ENCODE results near the gene TMEM214.

Gene TMEM214

DNA sequence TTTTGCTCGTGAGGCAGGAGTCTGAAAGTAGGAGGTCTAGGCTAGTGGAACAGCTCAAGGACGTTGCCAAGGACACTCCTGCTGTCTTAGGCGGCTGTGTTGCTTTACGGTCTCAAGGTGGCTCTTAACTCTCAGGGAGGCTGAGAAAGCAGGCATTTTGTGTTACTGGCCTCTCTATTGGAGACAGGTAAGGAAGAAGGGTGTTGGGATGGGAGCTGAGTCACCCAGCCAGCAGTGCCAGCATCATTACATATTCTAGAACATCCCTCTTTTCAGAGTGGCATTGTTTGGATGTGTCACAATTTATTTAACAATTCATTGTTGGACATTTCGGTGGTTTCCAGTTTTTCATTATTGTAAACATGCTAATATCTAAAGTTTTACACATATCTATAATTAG lies 30.8 kb upstream of the TMEM214 start:
- TF ChIP-seq, protein P1, sequence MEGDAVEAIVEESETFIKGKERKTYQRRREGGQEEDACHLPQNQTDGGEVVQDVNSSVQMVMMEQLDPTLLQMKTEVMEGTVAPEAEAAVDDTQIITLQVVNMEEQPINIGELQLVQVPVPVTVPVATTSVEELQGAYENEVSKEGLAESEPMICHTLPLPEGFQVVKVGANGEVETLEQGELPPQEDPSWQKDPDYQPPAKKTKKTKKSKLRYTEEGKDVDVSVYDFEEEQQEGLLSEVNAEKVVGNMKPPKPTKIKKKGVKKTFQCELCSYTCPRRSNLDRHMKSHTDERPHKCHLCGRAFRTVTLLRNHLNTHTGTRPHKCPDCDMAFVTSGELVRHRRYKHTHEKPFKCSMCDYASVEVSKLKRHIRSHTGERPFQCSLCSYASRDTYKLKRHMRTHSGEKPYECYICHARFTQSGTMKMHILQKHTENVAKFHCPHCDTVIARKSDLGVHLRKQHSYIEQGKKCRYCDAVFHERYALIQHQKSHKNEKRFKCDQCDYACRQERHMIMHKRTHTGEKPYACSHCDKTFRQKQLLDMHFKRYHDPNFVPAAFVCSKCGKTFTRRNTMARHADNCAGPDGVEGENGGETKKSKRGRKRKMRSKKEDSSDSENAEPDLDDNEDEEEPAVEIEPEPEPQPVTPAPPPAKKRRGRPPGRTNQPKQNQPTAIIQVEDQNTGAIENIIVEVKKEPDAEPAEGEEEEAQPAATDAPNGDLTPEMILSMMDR (IDR thresholded peaks at IDR 0.05; ENCODE audit: control insufficient read depth, extremely low read depth, insufficient read depth), result no peak
- no peak for DNase-seq (ENCODE audit: low read depth)
- no peak overlapping the region for H3K4me3 ChIP-seq (ENCODE audit: low read depth, low read length)

DNA sequence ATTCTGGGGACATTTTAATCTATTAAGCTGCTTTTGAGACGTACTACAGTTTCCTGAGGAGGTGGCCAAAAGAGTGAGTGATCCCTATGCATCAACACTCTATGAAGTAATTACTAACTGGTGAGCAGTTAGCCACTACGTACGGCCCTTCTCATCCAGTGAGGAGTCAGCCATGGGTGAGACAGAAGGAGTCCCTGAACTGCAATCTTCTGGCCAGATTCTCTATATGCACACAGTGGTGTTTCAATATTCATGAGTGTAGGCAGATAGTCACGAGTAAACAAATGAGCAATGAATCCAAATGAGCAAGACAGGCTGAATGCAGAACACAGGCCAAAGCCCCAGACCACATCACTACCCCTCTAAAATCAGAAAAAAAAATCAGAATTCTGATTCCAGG lies 29.8 kb upstream of the TMEM214 start:
- no peak overlapping the region for H3K4me3 ChIP-seq (ENCODE audit: low read depth, low read length)
- no peak for DNase-seq (ENCODE audit: low read depth)
- TF ChIP-seq, protein P1 (IDR thresholded peaks at IDR 0.05; ENCODE audit: control insufficient read depth, extremely low read depth, insufficient read depth), result no peak

DNA sequence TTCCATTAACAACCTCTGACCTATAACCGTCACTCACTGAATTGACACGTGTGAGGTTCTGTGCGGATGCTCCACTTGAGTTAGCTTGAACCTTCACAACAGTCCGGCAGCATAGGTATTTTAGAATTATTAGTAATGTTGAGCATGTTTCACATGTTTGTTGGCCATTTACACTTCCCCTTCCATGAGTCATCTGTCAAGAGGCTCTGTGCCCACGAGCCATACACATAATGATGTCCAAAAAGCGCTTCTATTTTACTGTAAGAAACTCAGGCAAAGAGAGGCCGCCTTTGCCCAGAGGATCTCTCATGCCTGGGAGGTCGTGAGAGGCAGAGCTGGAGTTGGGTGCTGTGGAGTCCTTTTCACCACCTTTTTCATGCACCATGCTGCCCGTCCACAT lies 28.9 kb upstream of the TMEM214 start:
- DNase-seq (ENCODE audit: low read depth), result no peak
- TF ChIP-seq, protein P1 (IDR thresholded peaks at IDR 0.05; ENCODE audit: control insufficient read depth, extremely low read depth, insufficient read depth), result no peak

DNA sequence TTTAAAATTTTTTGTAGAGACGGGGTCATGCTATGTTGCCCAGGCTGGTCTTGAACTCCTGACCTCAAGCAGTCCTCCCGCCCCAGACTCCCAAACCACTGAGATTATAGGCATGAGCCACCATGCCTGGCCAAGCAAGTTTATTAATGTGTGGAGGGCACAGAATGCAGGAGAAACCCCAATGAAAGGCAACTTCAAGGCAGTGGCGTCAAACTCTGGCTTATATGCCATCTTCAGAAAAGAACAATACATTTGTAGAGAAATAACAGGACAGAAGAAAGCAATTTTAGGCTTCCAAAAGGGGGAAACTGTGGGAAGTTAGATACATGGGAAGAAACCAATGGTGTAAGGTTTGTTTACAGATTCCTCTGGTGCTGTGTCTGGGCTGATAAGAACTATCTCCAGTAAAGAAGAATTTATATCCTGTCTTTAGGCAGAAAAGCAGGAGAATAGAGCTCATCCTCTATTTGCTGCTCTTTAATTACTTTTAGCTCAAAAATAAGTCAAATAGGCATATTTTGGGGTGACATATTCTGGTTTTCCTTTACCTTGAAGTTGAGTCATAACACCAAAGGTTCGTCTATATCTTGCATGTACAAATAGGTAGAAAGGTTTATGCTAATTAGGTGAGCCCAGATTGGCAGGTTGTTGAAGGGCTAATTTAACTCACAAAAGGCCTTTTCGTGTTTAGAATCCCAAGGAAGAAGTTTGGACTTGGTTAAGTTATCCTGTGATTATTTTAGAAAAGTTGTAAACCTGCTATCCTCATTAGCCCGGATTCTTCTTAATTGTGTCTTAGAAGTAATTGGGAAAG lies 26.0 kb upstream of the TMEM214 start:
- TF ChIP-seq, protein P1 (IDR thresholded peaks at IDR 0.05; ENCODE audit: control insufficient read depth, extremely low read depth, insufficient read depth), result no peak
- no peak overlapping the region for H3K4me3 ChIP-seq (ENCODE audit: low read depth, low read length)
- DNase-seq (ENCODE audit: low read depth), result no peak

More for the DNA sequence above, 28.9 kb upstream of the TMEM214 start:
- no peak overlapping the region for H3K4me3 ChIP-seq (ENCODE audit: low read depth, low read length)

- no peak overlapping the region for H3K4me3 ChIP-seq (ENCODE audit: low read depth, low read length)
- TF ChIP-seq, protein P1 (IDR thresholded peaks at IDR 0.05; ENCODE audit: control insufficient read depth, extremely low read depth, insufficient read depth), result no peak
- no peak for DNase-seq (ENCODE audit: low read depth)
Observed at GRCh38 chr2:27007416-27008374, 25.1 kb upstream of the TMEM214 start.

GRCh38 chr2:27008678-27009077 lies 24.1 kb upstream of the TMEM214 start:
- no peak overlapping the region for H3K4me3 ChIP-seq (ENCODE audit: low read depth, low read length)
- TF ChIP-seq, protein P1 (IDR thresholded peaks at IDR 0.05; ENCODE audit: control insufficient read depth, extremely low read depth, insufficient read depth), result no peak

More at GRCh38 chr2:27008678-27009077, 24.1 kb upstream of the TMEM214 start:
- no peak for DNase-seq (ENCODE audit: low read depth)
